WERI-Rb-1 (cell line): ENCODE measurements around the gene SLC46A3.

Experiments
- DNase-seq: peaks from one replicate; pipeline ENCODE4 v3.0.0-alpha.2; 2020
- H3K27ac ChIP-seq: fragments of 250-450 bp; sonication (Bioruptor Pico); 2 replicates; pipeline ENCODE4 v1.5.1; 2020; ENCODE audit warnings: mild to moderate bottlenecking, moderate library complexity
- H3K27me3 ChIP-seq: fragments of 250-450 bp; sonication (Bioruptor Pico); 2 replicates; pipeline ENCODE4 v1.5.1; 2021; ENCODE audit warnings: mild to moderate bottlenecking, low read depth, moderate library complexity; ENCODE audit not compliant: insufficient read depth, severe bottlenecking
- H3K36me3 ChIP-seq: fragments of 250-450 bp; sonication (Bioruptor Pico); 2 replicates; pipeline ENCODE4 v1.5.1; 2020; ENCODE audit warnings: mild to moderate bottlenecking, moderate library complexity
- H3K4me3 ChIP-seq: 2 replicates; pipeline ENCODE4 v1.5.1; 2011; ENCODE audit warnings: low read depth, mild to moderate bottlenecking, control low read depth, low read length
- H3K9me3 ChIP-seq: fragments of 250-450 bp; sonication (Bioruptor Pico); 2 replicates; pipeline ENCODE4 v1.5.1; 2021; ENCODE audit warnings: mild to moderate bottlenecking, moderate library complexity; ENCODE audit not compliant: severe bottlenecking
- CTCF ChIP-seq: IDR thresholded peaks from 2 replicates; pipeline ENCODE4 v1.5.1; 2011; ENCODE audit warnings: low read depth, mild to moderate bottlenecking, control low read depth, inconsistent platforms, low read length

Gene SLC46A3

GRCh38 chr13:28718543-28719226 is at the start of gene SLC46A3:
TSS of gene SLC46A3 (minus strand) at chr13:28718970. CDS start at chr13:28717998, 972 bp downstream.
- no peaks in the 10 kb centered on the region for H3K27me3 ChIP-seq
- H3K9me3 ChIP-seq = no peaks in the 10 kb centered on the region
- peak; percentile 13; the same call in 1 of the 2 replicates for TF ChIP-seq CTCF
- peak within 1 kb of the TSS; percentile 29; the same call in 1 of the 2 replicates for H3K27ac ChIP-seq
- peak within 1 kb of the TSS; percentile 70 for H3K4me3 ChIP-seq
- no peaks in the 10 kb centered on the region for H3K36me3 ChIP-seq
- DNase-seq = peak; percentile 94

- Histone ChIP-seq H3K27ac (no peak overlapping the region), H3K27me3 (no peaks in the 10 kb centered on the region), H3K36me3 (no peaks in the 10 kb centered on the region), H3K9me3 (no peaks in the 10 kb centered on the region), H3K4me3 (no peak overlapping the region)
- DNase-seq = no peak
- no peak for TF ChIP-seq CTCF
Observed at GRCh38 chr13:28763887-28764286, 45.1 kb upstream of the SLC46A3 start.

GRCh38 chr13:28761586-28761985 is 42.8 kb upstream of the SLC46A3 start:
- no peak overlapping the region for H3K27ac ChIP-seq
- no peak for DNase-seq
- no peak for TF ChIP-seq CTCF

GRCh38 chr13:28755546-28755870 is 36.7 kb upstream of the SLC46A3 start:
- DNase-seq = no peak
- Histone ChIP-seq H3K4me3 (no peak overlapping the region), H3K36me3 (no peaks in the 10 kb centered on the region), H3K27me3 (no peaks in the 10 kb centered on the region), H3K9me3 (no peaks in the 10 kb centered on the region), H3K27ac (no peak overlapping the region)
- TF ChIP-seq CTCF = no peak

More at GRCh38 chr13:28761586-28761985, 42.8 kb upstream of the SLC46A3 start:
- H3K4me3 ChIP-seq = no peak overlapping the region
- H3K36me3 ChIP-seq = no peaks in the 10 kb centered on the region
- no peaks in the 10 kb centered on the region for H3K27me3 ChIP-seq
- H3K9me3 ChIP-seq = no peaks in the 10 kb centered on the region

GRCh38 chr13:28754698-28755545 is 36.2 kb upstream of the SLC46A3 start:
- Histone ChIP-seq H3K27ac (no peak overlapping the region), H3K27me3 (no peaks in the 10 kb centered on the region), H3K9me3 (no peaks in the 10 kb centered on the region), H3K4me3 (no peak overlapping the region), H3K36me3 (no peaks in the 10 kb centered on the region)
- no peak for DNase-seq
- TF ChIP-seq CTCF = 0 out of 2 replicates have a peak, but pooled peaks have one; percentile 2
